DMS 273 (cell line): ENCODE data around the gene NAXE.
"Not testable (repeated sequence)": the region's sequence is repeated elsewhere in the genome, so short reads cannot be mapped to it uniquely, and the experiment has no call there.

Experiments used
- DNase-seq: peaks from one replicate; lab custom pipeline; 2025; ENCODE audit not compliant: unreplicated experiment; lab: John Stamatoyannopoulos, UW

Gene NAXE

DNA sequence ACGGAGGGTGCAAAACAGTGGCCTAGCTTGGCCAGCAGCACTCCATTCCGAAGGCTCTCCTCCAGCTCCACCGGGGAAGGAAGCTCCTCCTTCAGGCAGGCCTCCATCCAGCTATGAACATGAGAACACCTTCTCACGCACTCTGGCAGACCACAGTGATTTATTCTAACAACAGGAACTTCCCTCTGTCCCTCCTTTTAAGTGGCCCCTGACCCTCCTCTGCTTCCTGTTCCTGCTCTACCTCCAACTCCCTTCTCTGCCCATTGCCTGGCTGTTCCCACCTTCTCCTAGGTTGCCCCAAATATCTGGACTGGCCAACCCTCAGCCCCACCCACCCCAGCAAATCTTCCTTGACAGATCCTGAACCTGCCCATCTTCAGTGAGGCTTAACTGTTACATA, 25.1 kb upstream of the NAXE start:
- DNase-seq: no peak

DNA sequence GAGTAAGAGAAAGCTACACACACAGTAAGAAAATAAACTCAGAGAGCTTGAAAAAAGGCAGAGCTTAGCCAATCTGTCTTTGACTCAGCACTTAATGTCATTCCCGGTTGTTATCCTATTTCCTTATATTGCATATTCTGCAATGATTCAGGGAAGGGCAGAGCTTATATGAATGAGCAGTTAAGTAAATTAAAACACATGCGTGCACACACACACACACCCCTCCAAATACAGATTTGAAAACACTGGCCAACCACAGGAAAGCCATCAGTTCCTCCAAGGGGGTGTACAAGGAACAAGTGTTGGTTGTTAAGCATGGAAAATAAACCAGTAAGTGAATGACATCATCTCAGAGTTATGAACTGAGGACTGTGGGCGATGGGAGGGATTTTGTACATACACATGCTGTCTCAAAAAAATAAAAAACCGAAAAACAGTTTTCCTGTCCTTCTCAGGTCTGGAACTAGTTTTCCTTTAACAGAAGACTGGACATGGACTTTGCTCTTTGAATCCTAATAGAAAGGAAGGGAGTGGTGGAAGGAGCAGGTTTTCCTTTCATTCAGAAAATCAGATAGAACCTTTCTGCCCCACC, 20.2 kb upstream of the NAXE start:
- peak; percentile 36 for DNase-seq

GRCh38 chr1:156571919-156572662, 19.5 kb upstream of the NAXE start, which contains the start of gene IQGAP3:
TSS of gene IQGAP3 (minus strand) at chr1:156572565. CDS start at chr1:156572529, 36 bp downstream.
- peak; percentile 95 for DNase-seq

- no peak for DNase-seq
These were observed 18.9 kb upstream of the NAXE start for GRCh38 chr1:156572663-156573018.

DNA sequence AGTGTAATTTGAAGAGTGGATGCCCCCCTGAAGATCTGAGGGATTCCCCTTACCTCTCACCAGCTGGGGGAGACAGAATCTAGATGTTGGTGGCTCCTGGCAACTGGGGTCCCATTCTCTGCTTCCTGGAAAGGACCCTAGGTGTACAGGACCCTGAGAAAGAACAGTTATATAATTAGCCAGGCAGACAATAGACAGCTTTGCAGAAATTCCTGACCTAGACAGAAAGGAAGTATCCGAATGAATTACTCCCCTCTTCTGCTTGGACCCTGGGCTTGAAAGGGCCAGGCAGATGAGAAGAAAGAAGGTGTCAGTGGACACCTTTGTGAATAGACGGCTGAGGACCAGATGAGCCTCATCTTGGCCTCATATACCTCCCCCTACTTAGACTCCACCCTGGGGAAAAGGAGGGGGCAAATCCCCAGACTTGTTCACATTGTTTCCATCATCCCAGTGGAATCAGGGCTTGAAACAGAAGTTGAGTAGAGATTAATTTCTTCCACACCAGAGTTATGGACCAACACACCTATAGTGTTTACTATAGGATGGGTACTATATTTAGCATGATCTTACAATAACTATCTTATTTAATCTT, 17.4 kb upstream of the NAXE start:
- DNase-seq: no peak

DNA sequence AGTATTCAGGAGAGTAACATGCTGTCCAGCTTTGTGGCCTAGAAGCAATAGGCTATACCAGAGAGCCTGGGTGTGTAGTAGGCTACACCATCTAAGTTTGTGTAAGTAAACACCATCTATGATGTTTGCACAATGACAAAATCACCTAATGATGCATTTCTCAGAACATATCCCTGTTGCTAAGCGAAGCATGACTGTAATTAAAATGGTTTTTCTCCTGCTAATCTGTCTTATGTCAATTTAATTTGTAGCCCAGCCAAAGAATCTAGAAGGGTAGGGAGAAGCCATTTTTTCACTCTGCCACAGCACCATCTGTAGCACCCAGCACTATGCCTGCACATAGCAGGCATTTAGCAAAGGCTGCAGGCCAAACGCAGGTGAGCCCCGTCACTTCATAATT, 14.0 kb upstream of the NAXE start:
- no peak for DNase-seq

GRCh38 chr1:156578055-156578454, 13.5 kb upstream of the NAXE start:
- no peak for DNase-seq

DNA sequence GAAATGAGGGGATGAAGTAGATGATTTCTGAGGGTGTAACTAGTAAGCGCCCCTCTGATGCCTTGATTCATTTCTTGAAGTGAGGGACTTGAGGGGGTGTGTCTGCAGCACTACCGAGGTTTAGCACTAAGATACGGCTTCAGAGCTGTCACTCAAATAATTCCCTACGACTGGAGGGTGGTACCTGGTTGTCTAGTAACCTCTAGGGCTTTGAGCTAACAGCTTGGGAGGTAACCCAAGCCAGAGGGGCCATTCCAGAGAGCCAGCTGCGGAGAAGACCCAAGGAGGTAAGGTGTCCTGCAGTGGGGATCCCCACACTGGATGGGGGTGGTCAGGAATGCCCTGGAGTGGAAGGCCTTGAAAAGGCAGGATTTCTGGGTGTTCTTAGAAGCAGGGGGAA, 12.1 kb upstream of the NAXE start, which contains the start of gene TTC24:
TSS of gene TTC24 (plus strand) at position 252 of the 400 bp plus-strand sequence. CDS start 1,642 bp downstream, outside the sequence.
- peak; percentile 46 for DNase-seq

- no peak for DNase-seq
These were observed 9.8 kb upstream of the NAXE start for GRCh38 chr1:156581661-156582387.

DNA sequence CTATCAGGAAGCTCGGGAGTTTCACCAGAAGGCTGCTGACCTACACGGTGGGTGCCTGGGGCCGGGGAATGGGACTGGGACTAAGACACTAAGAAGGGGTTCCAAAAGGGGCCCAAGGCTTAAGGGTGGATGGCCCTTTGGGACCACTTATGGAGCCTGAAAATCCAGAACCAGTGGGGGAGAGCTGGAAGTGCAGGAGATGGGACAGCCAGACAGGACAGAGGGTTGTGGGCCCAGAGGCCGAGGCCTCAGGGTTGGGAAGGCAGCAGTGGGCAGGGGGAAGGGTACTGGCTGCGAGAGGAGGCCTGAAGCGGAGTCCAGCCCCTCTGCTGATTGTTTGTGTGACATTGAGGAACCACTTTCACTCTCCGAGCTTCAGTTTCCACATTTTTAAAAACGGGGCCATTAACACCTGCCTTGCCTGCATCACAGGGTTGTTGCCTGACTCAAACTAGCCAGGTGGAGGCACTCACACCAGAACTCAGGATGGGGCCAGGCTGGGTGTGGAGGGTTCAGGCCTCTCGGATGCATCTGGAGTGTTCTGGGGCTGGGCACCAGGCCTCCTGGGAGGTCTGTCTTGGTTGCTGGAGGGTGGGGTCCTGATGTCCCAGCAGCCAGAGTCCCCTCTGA, 9.1 kb upstream of the NAXE start:
- no peak for DNase-seq

DNA sequence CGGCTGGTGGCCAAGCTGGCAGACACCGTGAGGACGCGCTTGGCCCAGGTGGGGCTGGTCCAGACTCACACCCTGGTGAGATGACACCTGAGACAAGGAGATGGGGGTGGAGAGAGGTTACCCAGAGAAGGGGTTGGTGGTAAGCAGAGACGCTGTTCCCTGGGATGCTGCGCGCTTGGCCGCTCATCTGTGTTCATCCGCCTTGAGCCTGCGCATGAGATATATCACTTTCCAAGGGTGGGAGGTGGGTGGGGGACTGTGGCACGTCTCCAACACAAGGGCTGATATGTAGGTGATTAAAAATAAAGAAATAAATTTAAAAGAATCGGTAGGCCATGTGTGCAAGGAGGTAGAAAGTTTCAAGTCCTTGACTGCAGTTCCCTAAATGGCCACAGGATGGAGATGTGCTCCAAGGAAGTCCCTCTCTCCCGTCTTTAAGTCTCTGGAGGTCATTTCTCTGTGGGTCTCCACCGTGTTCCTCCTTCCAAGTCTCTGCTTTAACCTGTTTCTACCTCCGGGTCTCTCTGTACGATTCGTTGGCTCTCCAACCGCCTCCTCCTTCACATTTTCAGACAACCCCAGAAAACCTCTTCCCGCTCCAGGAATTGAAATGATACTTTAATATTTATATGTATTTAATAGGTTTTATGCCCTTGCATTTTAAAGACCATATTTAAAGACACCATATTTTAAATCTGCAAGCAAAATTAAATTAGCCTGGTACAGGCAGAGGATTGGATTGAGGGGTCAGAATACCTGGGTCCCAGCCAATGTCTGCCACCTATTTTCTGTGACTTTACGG, 7.6 kb upstream of the NAXE start:
- peak; percentile 92 for DNase-seq

GRCh38 chr1:156584813-156585212, 6.8 kb upstream of the NAXE start:
- DNase-seq: peak; percentile 42

GRCh38 chr1:156586323-156586722, 5.3 kb upstream of the NAXE start:
- DNase-seq: no peak

GRCh38 chr1:156586892-156587477, 4.6 kb upstream of the NAXE start:
- DNase-seq: no peak

DNA sequence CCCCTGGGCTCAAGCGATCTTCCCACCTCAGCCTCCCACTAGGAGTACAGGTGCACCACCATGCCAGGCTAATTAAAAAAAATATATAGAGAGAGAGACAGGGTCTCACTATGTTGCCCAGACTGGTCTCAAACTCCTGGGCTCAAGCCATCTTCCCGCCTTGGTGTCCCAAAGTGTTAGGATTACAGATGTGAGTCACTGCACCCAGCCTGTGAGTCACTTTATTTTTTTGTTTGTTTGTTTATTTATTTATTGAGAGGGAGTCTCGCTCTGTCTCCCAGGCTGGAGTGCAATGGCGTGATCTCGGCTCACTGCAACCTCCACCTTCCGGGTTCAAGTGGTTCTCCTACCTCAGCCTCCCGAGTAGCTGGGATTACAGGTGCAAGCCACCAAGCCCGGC, 3.6 kb upstream of the NAXE start:
- not testable (repeated sequence) for DNase-seq

DNA sequence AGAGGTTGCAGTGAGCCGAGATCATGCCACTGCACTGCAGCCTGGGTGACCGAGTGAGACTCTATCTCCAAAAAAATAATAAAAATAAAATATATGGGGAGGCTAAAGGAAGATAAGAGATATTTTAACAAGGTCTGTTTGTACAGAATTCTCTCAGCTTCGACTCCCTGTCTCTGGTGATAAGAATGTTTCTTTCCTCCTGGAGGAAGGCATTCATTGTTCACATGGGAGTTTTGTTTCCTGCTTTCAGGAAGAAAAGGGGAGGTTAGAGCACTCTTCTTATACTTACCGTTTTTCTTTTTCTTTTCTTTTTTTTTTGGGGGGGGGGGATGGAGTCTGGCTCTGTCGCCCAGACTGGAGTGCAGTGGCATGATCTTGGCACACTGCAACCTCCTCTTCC, 2.0 kb upstream of the NAXE start:
- DNase-seq: no peak

- no peak for DNase-seq
These were observed 1.0 kb upstream of the NAXE start for GRCh38 chr1:156590326-156591180.

GRCh38 chr1:156591181-156591431, 470 bp upstream of the NAXE start:
- DNase-seq: no peak

DNA sequence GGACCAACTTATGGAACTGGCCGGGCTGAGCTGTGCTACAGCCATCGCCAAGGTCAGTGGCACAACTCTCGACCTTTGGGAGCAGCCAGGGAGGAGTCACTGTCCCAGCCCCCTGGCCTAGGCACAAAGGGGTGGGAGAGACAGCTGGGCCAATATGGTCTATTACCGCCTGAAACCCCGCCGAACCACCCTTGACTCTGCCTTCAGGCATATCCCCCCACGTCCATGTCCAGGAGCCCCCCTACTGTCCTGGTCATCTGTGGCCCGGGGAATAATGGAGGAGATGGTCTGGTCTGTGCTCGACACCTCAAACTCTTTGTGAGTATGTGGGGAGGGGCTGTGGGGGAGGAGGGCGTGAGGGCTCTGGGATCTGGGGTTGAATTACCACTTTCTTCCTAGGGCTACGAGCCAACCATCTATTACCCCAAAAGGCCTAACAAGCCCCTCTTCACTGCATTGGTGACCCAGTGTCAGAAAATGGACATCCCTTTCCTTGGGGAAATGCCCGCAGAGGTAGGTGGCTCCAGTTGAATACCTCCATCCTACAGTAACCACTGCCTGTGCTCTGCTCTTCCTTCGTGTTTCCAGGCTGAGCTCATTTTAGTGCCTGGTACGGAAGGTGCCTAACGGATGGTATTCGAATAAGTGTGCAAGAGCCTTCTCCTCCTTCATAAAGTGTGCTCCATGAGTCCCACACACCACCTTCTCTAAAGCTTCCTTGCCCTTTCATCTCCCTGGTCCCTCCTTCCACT, 758 bp downstream of the NAXE start:
- peak; percentile 55 for DNase-seq
